GM21528 (cell line): ENCODE results near the gene UXS1.
A peak's percentile ranks its signal among the peaks of the same experiment; 100 is the strongest.
"Not testable (repeated sequence)": the region's sequence is repeated elsewhere in the genome, so short reads cannot be mapped to it uniquely, and the experiment has no call there.

ENCODE experiments used
- ATAC-seq: cut with Tn5 transposase; IDR thresholded peaks from one replicate; pipeline ENCODE4 v1.9.1; 2021; ENCODE audit warnings: mild to moderate bottlenecking, moderate library complexity; ENCODE audit not compliant: unreplicated experiment, low FRiP score

The UXS1 gene

GRCh38 chr2:106193977-106194778, at the start of gene UXS1:
UXS1 (minus strand) TSS chr2:106194301; CDS start chr2:106194241, 60 bp downstream.
- ATAC-seq: peak; percentile 75

- not testable (repeated sequence) for ATAC-seq
Observed at GRCh38 chr2:106239491-106239890, 45.4 kb upstream of the UXS1 start.

- not testable (repeated sequence) for ATAC-seq
Observed at GRCh38 chr2:106235392-106235791, 41.3 kb upstream of the UXS1 start.

DNA sequence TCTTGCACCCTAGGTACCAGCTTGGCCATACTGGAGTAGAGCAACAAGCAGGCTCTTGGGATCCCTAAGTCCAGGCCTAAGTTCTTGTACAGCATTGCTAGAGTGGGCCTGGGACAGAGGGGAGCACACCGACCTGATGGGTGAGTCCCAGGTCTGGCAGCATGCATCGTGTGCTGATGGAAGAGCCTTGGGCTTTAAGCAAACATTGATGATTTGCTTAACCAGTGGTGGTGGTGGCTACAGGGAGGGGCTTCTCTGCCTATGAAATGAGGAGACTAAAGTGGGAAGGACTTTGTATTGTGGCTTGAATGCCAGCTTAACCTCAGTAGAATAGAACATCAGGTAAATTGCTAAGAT, 39.2 kb upstream of the UXS1 start:
- no peak for ATAC-seq

GRCh38 chr2:106232638-106233349, 38.7 kb upstream of the UXS1 start:
- no peak for ATAC-seq

GRCh38 chr2:106223347-106223746, 29.2 kb upstream of the UXS1 start:
- no peak for ATAC-seq

GRCh38 chr2:106222057-106222456, 28.0 kb upstream of the UXS1 start:
- ATAC-seq: not testable (repeated sequence)

DNA sequence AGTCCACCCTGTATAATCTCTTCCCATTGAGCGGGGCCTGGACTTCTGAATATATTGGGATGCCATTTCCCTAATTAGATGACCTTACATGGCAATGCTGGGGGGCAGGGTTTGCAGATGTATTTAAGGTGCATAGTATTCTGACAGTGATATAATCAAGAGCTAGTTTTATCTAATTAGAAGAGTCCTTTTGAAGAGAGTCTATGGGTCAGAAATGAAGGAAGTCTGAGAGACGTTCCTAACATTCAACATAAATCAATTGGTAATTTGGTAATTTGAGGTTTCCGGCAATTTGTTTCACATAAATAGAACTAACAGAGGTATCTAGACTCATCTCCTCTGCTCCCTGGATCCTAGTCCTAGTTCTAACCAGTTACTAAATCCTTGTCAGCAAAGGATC, 25.7 kb upstream of the UXS1 start:
- ATAC-seq: no peak

GRCh38 chr2:106219157-106219556, 25.1 kb upstream of the UXS1 start:
- not testable (repeated sequence) for ATAC-seq

DNA sequence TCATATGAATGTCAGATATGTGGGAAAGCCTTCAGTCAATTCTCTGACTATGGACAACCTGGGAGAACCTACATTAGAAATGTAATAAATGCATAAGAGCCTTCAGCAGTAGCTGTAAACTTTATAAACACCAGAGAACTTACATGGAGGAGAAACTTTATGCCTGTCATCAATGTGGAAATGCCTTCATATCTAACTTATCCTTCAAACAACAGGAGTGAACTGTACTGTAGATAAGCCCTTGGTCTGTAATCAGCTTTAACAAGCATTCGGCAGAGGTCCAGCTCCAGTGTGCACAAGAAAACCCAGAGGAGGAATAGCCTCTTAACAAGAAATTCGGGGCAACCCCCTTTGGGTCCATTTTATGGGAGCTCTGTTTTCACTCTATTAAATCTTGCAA, 14.8 kb upstream of the UXS1 start:
- no peak for ATAC-seq

- no peak for ATAC-seq
Observed at GRCh38 chr2:106208399-106208798, 14.3 kb upstream of the UXS1 start.

DNA sequence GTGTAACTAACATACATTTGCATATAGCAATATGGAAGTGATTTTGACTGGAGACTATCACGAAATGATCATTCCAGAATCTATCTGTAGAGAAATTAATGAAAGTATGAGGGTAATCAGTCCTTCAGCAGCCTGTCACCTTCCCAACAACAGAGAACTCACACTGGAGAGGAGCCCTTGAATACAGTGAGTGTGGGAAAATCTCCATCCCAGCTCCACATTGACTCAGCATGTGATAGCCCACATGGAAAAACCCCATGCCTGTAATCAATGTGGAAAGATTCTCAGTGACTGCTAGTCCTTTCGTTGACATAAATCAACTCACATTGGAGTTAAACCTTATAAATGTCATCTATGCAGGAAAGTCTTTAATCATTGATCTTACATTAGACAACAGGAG, 13.1 kb upstream of the UXS1 start:
- ATAC-seq: no peak

GRCh38 chr2:106205488-106205887, 11.4 kb upstream of the UXS1 start:
- no peak for ATAC-seq

DNA sequence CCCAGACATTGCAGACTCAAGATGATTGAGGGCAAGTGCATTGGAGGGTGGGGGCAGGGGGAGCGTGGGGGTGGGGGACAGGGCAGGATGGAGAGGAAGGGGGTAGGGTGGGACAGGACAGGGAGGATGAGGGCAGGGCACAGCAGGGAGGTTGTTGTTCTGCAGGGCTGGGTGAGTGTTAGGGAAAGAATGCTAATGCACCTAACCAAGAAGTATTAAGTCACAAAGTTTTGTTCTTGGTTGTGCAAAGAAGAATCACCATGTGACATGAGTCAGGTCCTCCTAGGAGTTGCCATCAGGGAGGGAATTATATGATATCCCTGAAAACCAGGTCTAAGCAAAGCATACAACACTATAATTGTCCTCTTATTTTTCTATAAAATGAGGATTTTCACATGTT, 10.4 kb upstream of the UXS1 start:
- not testable (repeated sequence) for ATAC-seq

- no peak for ATAC-seq
Observed at GRCh38 chr2:106201661-106202060, 7.6 kb upstream of the UXS1 start.

- no peak for ATAC-seq
Observed at GRCh38 chr2:106197878-106198277, 3.8 kb upstream of the UXS1 start.

- ATAC-seq: no peak
Observed at GRCh38 chr2:106195981-106196380, 1.9 kb upstream of the UXS1 start.

- no peak for ATAC-seq
Observed at GRCh38 chr2:106195456-106195855, 1.4 kb upstream of the UXS1 start.

DNA sequence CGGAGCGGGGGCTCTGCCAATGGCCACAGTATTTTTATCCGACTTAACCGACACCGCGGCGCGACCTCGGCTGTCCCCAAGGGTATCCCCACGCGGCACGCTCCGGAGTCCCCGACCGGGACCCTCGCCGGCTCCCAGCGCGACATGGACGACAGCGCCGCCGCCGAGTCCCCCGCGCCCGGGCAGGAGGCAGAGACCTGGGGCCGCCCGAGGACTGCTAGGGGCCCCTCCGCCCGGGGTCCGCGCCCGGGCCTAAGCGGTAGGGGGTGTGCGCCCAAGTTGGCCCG, 468 bp downstream of the UXS1 start:
- no peak for ATAC-seq

GRCh38 chr2:106192752-106193689, 1.1 kb downstream of the UXS1 start:
- ATAC-seq: peak; percentile 43

- no peak for ATAC-seq
Observed at GRCh38 chr2:106191511-106192016, 2.5 kb downstream of the UXS1 start.
